Gastroesophageal sphincter (tissue), 3 donors: ENCODE measurements around the gene PTPRN2.

Experiments used
- POLR2A ChIP-seq, 2 donors: fragments of 450-650 bp; IDR thresholded peaks; one replicate each; pipeline ENCODE4 v1.6.1; 2017; ENCODE audit warnings: antibody characterized with exemption in 2 of 2, mild to moderate bottlenecking in 2 of 2, moderate library complexity in 1 of 2
- POLR2AphosphoS5 ChIP-seq: sonication (generic); formaldehyde crosslinking; IDR thresholded peaks from one replicate; pipeline ENCODE4 v1.6.1; 2017; ENCODE audit warnings: antibody characterized with exemption
- TF ChIP-seq, protein P1 (sequence below), 4 experiments: fragments of 200-600 bp in 2 of 4; fragments of 450-650 bp in 2 of 4; sonication (generic) in 1 of 4; IDR thresholded peaks; one replicate each; pipeline ENCODE4 v1.5.1; 2017 to 2019; ENCODE audit warnings: antibody characterized with exemption in 4 of 4, mild to moderate bottlenecking in 2 of 4, moderate library complexity in 2 of 4

- TF ChIP-seq POLR2AphosphoS5 (no peak), POLR2A (IDR thresholded peaks at IDR 0.05) (no peak)
- TF ChIP-seq, protein P1, sequence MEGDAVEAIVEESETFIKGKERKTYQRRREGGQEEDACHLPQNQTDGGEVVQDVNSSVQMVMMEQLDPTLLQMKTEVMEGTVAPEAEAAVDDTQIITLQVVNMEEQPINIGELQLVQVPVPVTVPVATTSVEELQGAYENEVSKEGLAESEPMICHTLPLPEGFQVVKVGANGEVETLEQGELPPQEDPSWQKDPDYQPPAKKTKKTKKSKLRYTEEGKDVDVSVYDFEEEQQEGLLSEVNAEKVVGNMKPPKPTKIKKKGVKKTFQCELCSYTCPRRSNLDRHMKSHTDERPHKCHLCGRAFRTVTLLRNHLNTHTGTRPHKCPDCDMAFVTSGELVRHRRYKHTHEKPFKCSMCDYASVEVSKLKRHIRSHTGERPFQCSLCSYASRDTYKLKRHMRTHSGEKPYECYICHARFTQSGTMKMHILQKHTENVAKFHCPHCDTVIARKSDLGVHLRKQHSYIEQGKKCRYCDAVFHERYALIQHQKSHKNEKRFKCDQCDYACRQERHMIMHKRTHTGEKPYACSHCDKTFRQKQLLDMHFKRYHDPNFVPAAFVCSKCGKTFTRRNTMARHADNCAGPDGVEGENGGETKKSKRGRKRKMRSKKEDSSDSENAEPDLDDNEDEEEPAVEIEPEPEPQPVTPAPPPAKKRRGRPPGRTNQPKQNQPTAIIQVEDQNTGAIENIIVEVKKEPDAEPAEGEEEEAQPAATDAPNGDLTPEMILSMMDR (IDR thresholded peaks at IDR 0.05) = no peak
Observed at GRCh38 chr7:157565201-157565626, 1022.4 kb downstream of the PTPRN2 start.
